ENCODE results near the gene ADAM15.

Gene ADAM15

GRCh38 chr1:155008015-155008941 is 42.8 kb upstream of the ADAM15 start:
- Histone ChIP-seq H3K9me3 (ENCODE audit: low read length) (no peaks in the 10 kb centered on the region), H3K4me3 (ENCODE audit: low read length) (no peak overlapping the region), H2AFZ (ENCODE audit: low read depth, low read length) (no peak overlapping the region), H3K4me1 (ENCODE audit: insufficient read depth, low read length) (peaks cover 23% of the 10 kb centered on the region), H3K36me3 (ENCODE audit: insufficient read depth, low read length) (no peaks in the 10 kb centered on the region), H3K27me3 (ENCODE audit: insufficient read depth, low read length) (no peaks in the 10 kb centered on the region)

GRCh38 chr1:155009221-155009711 is 41.9 kb upstream of the ADAM15 start:
- Histone ChIP-seq H3K36me3 (ENCODE audit: insufficient read depth, low read length) (no peaks in the 10 kb centered on the region), H3K27me3 (ENCODE audit: insufficient read depth, low read length) (no peaks in the 10 kb centered on the region), H3K4me1 (ENCODE audit: insufficient read depth, low read length) (peaks cover 15% of the 10 kb centered on the region), H2AFZ (ENCODE audit: low read depth, low read length) (no peak overlapping the region), H3K4me3 (ENCODE audit: low read length) (no peak overlapping the region), H3K9me3 (ENCODE audit: low read length) (no peaks in the 10 kb centered on the region)

GRCh38 chr1:155009742-155010141 is 41.4 kb upstream of the ADAM15 start:
- no peak overlapping the region for H3K4me3 ChIP-seq (ENCODE audit: low read length)
- no peaks in the 10 kb centered on the region for H3K36me3 ChIP-seq (ENCODE audit: insufficient read depth, low read length)
- no peak overlapping the region for H2AFZ ChIP-seq (ENCODE audit: low read depth, low read length)
- H3K27me3 ChIP-seq (ENCODE audit: insufficient read depth, low read length): no peaks in the 10 kb centered on the region
- H3K4me1 ChIP-seq (ENCODE audit: insufficient read depth, low read length): peaks cover 11% of the 10 kb centered on the region
- no peaks in the 10 kb centered on the region for H3K9me3 ChIP-seq (ENCODE audit: low read length)

- H2AFZ ChIP-seq (ENCODE audit: low read depth, low read length): no peak overlapping the region
- peaks cover 11% of the 10 kb centered on the region for H3K4me1 ChIP-seq (ENCODE audit: insufficient read depth, low read length)
- no peaks in the 10 kb centered on the region for H3K27me3 ChIP-seq (ENCODE audit: insufficient read depth, low read length)
- H3K36me3 ChIP-seq (ENCODE audit: insufficient read depth, low read length): no peaks in the 10 kb centered on the region
- H3K9me3 ChIP-seq (ENCODE audit: low read length): no peaks in the 10 kb centered on the region
- H3K4me3 ChIP-seq (ENCODE audit: low read length): no peak overlapping the region
These were observed 40.8 kb upstream of the ADAM15 start for GRCh38 chr1:155010211-155010918.

GRCh38 chr1:155011004-155011416 is 40.1 kb upstream of the ADAM15 start:
- no peaks in the 10 kb centered on the region for H3K9me3 ChIP-seq (ENCODE audit: low read length)
- H2AFZ ChIP-seq (ENCODE audit: low read depth, low read length): no peak overlapping the region
- peaks cover 11% of the 10 kb centered on the region for H3K4me1 ChIP-seq (ENCODE audit: insufficient read depth, low read length)
- H3K27me3 ChIP-seq (ENCODE audit: insufficient read depth, low read length): no peaks in the 10 kb centered on the region
- H3K36me3 ChIP-seq (ENCODE audit: insufficient read depth, low read length): no peaks in the 10 kb centered on the region
- no peak overlapping the region for H3K4me3 ChIP-seq (ENCODE audit: low read length)

GRCh38 chr1:155011437-155012025 is 39.6 kb upstream of the ADAM15 start:
- Histone ChIP-seq H3K4me3 (ENCODE audit: low read length) (no peak overlapping the region), H3K36me3 (ENCODE audit: insufficient read depth, low read length) (peaks cover 4% of the 10 kb centered on the region), H3K9me3 (ENCODE audit: low read length) (no peaks in the 10 kb centered on the region), H3K4me1 (ENCODE audit: insufficient read depth, low read length) (peaks cover 11% of the 10 kb centered on the region), H2AFZ (ENCODE audit: low read depth, low read length) (no peak overlapping the region), H3K27me3 (ENCODE audit: insufficient read depth, low read length) (no peaks in the 10 kb centered on the region)

GRCh38 chr1:155012026-155012546 is 39.0 kb upstream of the ADAM15 start:
- H2AFZ ChIP-seq (ENCODE audit: low read depth, low read length): no peak overlapping the region
- no peak overlapping the region for H3K4me3 ChIP-seq (ENCODE audit: low read length)
- no peaks in the 10 kb centered on the region for H3K27me3 ChIP-seq (ENCODE audit: insufficient read depth, low read length)

GRCh38 chr1:155012776-155013602 is 38.1 kb upstream of the ADAM15 start:
- Histone ChIP-seq H2AFZ (ENCODE audit: low read depth, low read length) (no peak overlapping the region), H3K4me1 (ENCODE audit: insufficient read depth, low read length) (peaks cover 16% of the 10 kb centered on the region), H3K27me3 (ENCODE audit: insufficient read depth, low read length) (no peaks in the 10 kb centered on the region), H3K36me3 (ENCODE audit: insufficient read depth, low read length) (peaks cover 5% of the 10 kb centered on the region), H3K9me3 (ENCODE audit: low read length) (no peaks in the 10 kb centered on the region), H3K4me3 (ENCODE audit: low read length) (no peak overlapping the region)

More at GRCh38 chr1:155012026-155012546, 39.0 kb upstream of the ADAM15 start:
- Histone ChIP-seq H3K4me1 (ENCODE audit: insufficient read depth, low read length) (peaks cover 11% of the 10 kb centered on the region), H3K9me3 (ENCODE audit: low read length) (no peaks in the 10 kb centered on the region), H3K36me3 (ENCODE audit: insufficient read depth, low read length) (peaks cover 5% of the 10 kb centered on the region)

- Histone ChIP-seq H3K36me3 (ENCODE audit: insufficient read depth, low read length) (peaks cover 5% of the 10 kb centered on the region), H3K27me3 (ENCODE audit: insufficient read depth, low read length) (no peaks in the 10 kb centered on the region), H2AFZ (ENCODE audit: low read depth, low read length) (no peak overlapping the region), H3K9me3 (ENCODE audit: low read length) (no peaks in the 10 kb centered on the region), H3K4me1 (ENCODE audit: insufficient read depth, low read length) (peaks cover 20% of the 10 kb centered on the region), H3K4me3 (ENCODE audit: low read length) (no peak overlapping the region)
These were observed 37.5 kb upstream of the ADAM15 start for GRCh38 chr1:155013632-155014031.

- H3K36me3 ChIP-seq (ENCODE audit: insufficient read depth, low read length): peaks cover 5% of the 10 kb centered on the region
- H3K27me3 ChIP-seq (ENCODE audit: insufficient read depth, low read length): no peaks in the 10 kb centered on the region
- peaks cover 33% of the 10 kb centered on the region for H3K4me1 ChIP-seq (ENCODE audit: insufficient read depth, low read length)
- no peaks in the 10 kb centered on the region for H3K9me3 ChIP-seq (ENCODE audit: low read length)
- no peak overlapping the region for H3K4me3 ChIP-seq (ENCODE audit: low read length)
- no peak overlapping the region for H2AFZ ChIP-seq (ENCODE audit: low read depth, low read length)
These were observed 36.2 kb upstream of the ADAM15 start for GRCh38 chr1:155014709-155015508.

GRCh38 chr1:155015527-155016230 is 35.4 kb upstream of the ADAM15 start:
- no peak overlapping the region for H2AFZ ChIP-seq (ENCODE audit: low read depth, low read length)
- peaks cover 5% of the 10 kb centered on the region for H3K36me3 ChIP-seq (ENCODE audit: insufficient read depth, low read length)
- no peaks in the 10 kb centered on the region for H3K9me3 ChIP-seq (ENCODE audit: low read length)
- H3K4me1 ChIP-seq (ENCODE audit: insufficient read depth, low read length): peaks cover 34% of the 10 kb centered on the region
- H3K27me3 ChIP-seq (ENCODE audit: insufficient read depth, low read length): no peaks in the 10 kb centered on the region
- no peak overlapping the region for H3K4me3 ChIP-seq (ENCODE audit: low read length)
